ENCODE data around the gene DAB1.

DNA sequence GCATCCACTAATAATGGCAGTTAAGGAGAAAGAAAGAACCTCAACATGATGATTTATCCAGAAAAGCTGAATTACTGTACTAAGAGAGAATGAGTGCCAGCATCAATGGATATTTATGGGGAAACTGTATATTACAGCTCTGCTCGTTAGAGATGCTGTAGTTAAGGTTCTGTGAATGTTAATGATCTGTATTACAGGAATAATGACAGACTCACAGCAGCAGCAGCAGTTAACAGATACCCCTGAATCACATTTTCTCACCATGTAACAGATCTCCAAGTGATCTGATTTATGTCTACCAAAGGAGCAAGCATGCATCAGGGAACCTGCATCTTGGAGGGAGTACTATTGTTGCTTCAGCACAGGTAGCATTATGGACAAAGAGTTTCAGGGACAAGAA, 377.4 kb downstream of the DAB1 start:
- TF ChIP-seq ZNF274 (IDR thresholded peaks at IDR 0.05; ENCODE audit: low read depth, low read length) (no peak), SUZ12 (IDR thresholded peaks at IDR 0.05; ENCODE audit: extremely low read depth, insufficient read depth, insufficient read length) (no peak)
